Measurements from ENCODE around the gene PDLIM1.

The PDLIM1 gene, protein sequence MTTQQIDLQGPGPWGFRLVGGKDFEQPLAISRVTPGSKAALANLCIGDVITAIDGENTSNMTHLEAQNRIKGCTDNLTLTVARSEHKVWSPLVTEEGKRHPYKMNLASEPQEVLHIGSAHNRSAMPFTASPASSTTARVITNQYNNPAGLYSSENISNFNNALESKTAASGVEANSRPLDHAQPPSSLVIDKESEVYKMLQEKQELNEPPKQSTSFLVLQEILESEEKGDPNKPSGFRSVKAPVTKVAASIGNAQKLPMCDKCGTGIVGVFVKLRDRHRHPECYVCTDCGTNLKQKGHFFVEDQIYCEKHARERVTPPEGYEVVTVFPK

DNA sequence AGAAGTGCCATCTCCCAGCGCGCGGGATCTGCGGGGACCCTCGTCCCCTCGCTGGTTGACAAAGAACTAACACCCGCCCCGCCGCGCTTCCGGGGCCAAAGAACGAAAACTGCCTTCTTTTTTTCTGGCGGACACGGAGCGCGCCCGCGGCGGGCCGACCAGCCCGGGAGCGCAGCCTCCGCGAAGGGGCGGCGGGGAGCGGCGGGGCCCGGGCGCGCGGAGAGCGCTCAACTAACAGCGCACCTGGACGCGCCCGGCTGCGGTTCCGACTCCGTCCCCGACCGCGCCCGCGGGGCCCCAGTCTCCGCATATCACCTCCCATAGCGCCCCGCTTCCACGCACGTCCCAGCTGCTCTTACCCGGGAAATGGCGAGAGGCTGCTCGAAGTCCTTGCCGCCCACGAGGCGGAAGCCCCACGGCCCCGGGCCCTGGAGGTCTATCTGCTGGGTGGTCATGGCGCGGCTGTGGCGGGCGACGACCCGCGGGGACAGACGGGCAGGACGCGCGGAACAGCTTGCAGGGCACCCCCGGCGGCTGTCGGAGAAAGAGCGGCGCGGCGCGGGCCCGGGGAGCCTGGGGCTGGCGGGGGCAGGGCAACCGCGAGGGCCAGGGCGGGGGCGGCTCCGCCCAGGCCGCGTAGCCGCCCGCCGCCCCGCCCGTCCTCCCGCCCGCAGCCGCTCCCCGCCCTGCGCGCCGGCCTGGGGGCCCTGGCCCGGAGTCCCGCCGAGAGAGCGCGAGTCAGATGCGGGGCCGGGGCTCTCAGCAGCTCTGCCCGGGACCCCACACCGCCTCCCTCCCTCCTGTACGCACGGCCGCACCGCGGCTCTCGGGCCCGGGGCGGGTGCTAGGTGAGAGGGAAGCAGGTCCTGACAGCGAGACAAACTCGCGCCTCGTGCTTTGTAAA lies at the start of gene PDLIM1:
PDLIM1 (minus strand) TSS at position 543 of the 904 bp plus-strand sequence; CDS start at position 455, 88 bp downstream.
- peak; percentile 10 for DNase-seq

GRCh38 chr10:95339863-95340262 lies 49.1 kb upstream of the PDLIM1 start:
- no peak for DNase-seq

GRCh38 chr10:95337423-95338160 lies 46.8 kb upstream of the PDLIM1 start:
- no peak for DNase-seq

DNA sequence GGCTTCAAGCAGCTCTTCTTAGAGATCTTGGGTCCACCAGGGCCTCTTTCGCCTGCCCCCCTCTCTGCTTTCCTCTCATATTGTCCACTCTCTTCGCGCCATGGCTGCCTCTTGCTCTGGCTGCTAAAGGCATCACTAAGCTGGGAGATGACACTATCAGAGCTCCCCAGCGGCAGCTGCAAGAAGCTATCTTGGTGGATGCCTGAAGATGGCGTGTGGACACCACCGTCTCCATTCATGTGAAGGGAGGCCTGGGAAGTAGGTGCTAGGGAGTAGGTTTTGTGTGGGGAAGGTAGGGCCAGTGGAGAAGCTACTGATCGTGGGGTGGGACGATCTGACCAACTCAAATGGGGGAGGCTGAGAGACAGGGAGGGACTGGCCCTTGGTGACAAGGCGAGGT lies 45.9 kb upstream of the PDLIM1 start:
- DNase-seq: no peak

- DNase-seq: no peak
These were observed 45.3 kb upstream of the PDLIM1 start for GRCh38 chr10:95335933-95336699.

DNA sequence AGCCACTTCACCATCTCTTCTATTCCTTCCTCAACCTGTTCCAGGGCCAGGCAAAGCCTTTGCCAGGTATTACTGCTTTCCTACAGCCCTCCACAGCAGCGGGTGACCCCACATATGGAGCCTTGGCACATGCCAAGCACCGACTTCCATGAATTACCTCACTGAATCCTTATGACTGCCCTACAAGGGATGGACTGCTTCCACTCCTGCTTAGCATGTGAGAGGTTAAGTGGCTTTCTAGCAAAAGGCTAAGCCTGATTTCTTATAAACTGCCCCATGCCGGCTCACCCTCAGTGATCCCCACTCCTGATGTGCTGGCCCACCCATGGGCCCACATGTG lies 44.0 kb upstream of the PDLIM1 start:
- no peak for DNase-seq

- DNase-seq: no peak
These were observed 43.4 kb upstream of the PDLIM1 start for GRCh38 chr10:95333997-95334804.

GRCh38 chr10:95332666-95333249 lies 42.0 kb upstream of the PDLIM1 start:
- DNase-seq: no peak

- DNase-seq: no peak
These were observed 40.9 kb upstream of the PDLIM1 start for GRCh38 chr10:95331596-95332130.

DNA sequence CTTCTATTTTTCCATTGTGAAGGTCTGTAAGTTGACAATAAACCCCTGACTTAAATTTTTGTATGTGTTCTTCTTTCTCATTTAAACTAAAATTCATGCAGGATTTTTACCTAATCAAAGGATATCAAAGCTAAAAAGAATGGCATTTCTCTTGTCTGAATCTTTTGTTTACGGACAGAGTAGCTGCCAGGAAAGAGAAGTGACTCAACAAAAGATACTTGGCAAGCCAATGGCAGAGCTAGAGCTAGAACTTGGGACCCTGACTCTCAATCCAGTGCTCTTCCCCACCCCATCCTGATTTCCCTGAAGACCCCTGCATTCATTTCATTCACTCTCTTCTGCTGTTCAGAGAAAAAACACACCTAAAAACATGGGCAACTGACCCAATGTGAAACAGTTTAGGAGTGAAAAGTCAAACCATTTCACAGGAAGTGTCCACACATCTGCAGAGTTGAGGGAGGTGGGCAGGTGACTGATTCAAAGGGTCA lies 40.2 kb upstream of the PDLIM1 start:
- no peak for DNase-seq

GRCh38 chr10:95329296-95329695 lies 38.5 kb upstream of the PDLIM1 start:
- no peak for DNase-seq

DNA sequence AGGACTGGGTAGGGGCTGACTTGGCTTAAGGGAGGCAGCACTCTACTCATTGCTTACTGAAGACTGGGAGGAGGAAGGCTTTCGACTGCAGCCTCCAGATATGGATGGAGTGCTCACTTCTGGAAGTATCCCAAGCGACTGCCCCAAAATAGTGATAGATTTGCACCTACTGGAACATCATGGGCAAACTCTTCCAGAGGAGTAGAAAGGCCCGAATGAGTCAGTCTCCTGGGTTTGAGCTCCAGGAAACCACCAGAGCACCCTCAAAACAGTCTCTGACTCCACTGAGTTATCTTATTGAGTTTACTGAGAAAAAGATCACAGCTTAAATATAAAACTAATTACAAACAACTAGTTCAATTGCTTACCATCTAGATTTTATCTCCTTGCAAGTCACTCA lies 37.2 kb upstream of the PDLIM1 start:
- DNase-seq: no peak

DNA sequence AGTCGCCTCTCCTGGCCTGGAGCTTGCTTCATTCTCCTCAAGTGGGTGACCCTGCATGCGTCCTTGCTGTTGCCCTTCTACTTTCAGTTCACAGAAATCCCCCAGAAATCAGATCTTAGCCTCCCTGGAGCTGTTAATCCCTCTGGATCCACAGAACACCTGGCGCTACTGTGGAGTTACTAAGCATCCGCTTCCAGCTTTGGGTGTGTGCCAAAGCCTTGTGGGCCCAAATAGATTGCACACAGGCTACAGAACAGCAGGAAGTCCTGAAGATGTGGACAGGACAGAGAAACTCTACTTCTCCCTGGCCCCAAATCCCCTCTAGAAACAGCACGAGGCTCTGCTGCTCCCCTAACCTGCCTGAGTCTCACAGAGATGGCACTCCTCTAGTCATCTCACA lies 36.6 kb upstream of the PDLIM1 start:
- DNase-seq: no peak

DNA sequence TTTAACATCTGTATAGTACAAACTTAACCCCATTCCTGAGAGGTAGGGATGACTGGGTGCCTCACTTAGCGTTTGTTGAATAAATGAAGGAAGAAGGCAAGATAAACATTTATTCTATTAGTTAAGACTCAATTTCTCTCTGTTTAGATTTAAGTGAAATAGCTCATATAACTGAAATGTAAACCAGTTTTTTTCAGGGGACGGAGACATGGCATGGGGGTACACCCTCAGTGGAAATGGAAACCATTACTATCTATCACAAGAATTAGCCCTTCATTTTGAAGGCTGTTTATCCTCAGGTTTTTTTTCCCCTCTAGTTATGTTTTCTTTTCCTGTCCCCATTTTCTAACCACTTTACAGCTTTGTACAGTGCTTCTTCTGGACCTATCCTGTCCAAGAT lies 35.6 kb upstream of the PDLIM1 start:
- DNase-seq: no peak

GRCh38 chr10:95325863-95326262 lies 35.1 kb upstream of the PDLIM1 start:
- no peak for DNase-seq

GRCh38 chr10:95324436-95325268 lies 33.8 kb upstream of the PDLIM1 start:
- DNase-seq: no peak

GRCh38 chr10:95321554-95322301 lies 30.9 kb upstream of the PDLIM1 start:
- no peak for DNase-seq

DNA sequence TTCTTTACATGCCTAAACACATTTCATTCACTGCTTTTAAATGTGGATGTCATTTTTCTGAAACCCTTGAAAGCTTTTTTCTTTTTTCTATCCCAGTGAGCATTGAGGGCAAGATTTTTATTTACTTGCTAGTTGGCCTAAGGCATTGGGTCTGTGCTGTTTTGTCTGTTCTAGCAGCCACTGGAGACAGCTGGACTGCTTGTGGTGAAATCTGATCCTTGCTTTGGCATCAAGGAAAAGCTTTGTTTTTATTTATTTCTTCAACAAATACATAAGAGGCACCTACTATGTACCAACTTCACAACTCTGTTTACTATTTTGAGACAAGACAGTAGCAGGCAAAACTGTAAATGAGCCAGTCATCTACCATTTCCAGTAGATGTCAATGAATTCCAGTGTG lies 28.4 kb upstream of the PDLIM1 start:
- DNase-seq: no peak

GRCh38 chr10:95315509-95315908 lies 24.7 kb upstream of the PDLIM1 start:
- no peak for DNase-seq
